OCI-LY7 (cell line): Measurements from ENCODE around the gene SYS1. TPM values are rescaled to one million over a fixed set of nuclear protein-coding genes. Genes with fewer than 3 reads are reported as not detected.
A peak's percentile ranks its signal among the peaks of the same experiment; 100 is the strongest.

Source experiments
- BruUV-seq: library from RNA; stranded (reverse); fragments of 400-500 nt; replicated peaks from 2 replicates; lab custom pipeline; 2021; lab: Mats Ljungman, UMichigan
- CTCF ChIA-PET: fragments of 300-600 bp; sonication (Branson Sonifier 250); formaldehyde crosslinking; loops from one replicate; lab custom pipeline; 2022; ENCODE audit warnings: antibody characterized with exemption; ENCODE audit not compliant: unreplicated experiment; lab: Charles Lee
- POLR2A ChIA-PET: fragments of 300-600 bp; sonication (Branson Sonifier 250); formaldehyde crosslinking; loops from one replicate; lab custom pipeline; 2022; ENCODE audit warnings: antibody characterized with exemption; lab: Charles Lee
- DNase-seq: peaks from one replicate; pipeline ENCODE4 v3.0.0-alpha.2; 2015; ENCODE audit warnings: low spot score
- H2AFZ ChIP-seq: fragments of 200-600 bp; sonication (generic), shearing (Covaris generic); 2 replicates; pipeline ENCODE4 v1.6.1; 2014; ENCODE audit warnings: mild to moderate bottlenecking, antibody characterized with exemption, low read length, moderate library complexity
- H3K27ac ChIP-seq: fragments of 200-600 bp; sonication (generic); 2 replicates; pipeline ENCODE4 v1.5.1; 2014; ENCODE audit warnings: mixed run types, low read depth, mild to moderate bottlenecking, moderate library complexity, low read length, inconsistent platforms; ENCODE audit not compliant: poor library complexity, severe bottlenecking
- H3K36me3 ChIP-seq: fragments of 200-600 bp; sonication (generic); 2 replicates; pipeline ENCODE4 v1.6.1; 2014; ENCODE audit warnings: mild to moderate bottlenecking, antibody characterized with exemption, low read length, moderate library complexity, mixed read lengths; ENCODE audit not compliant: insufficient read depth
- H3K4me1 ChIP-seq: fragments of 200-600 bp; sonication (generic); 2 replicates; pipeline ENCODE4 v1.5.1; 2014; ENCODE audit warnings: mild to moderate bottlenecking, low read length; ENCODE audit not compliant: insufficient read depth, poor library complexity, severe bottlenecking
- H3K4me2 ChIP-seq: fragments of 200-600 bp; sonication (generic); 2 replicates; pipeline ENCODE4 v1.6.1; 2014; ENCODE audit warnings: mild to moderate bottlenecking, low read length
- H3K4me3 ChIP-seq: fragments of 200-600 bp; sonication (generic); 2 replicates; pipeline ENCODE4 v1.5.1; 2014; ENCODE audit warnings: mild to moderate bottlenecking, low read depth, low read length; ENCODE audit not compliant: poor library complexity, severe bottlenecking
- H3K79me2 ChIP-seq: fragments of 200-600 bp; sonication (generic); 2 replicates; pipeline ENCODE4 v1.6.1; 2016; ENCODE audit warnings: low read depth, mild to moderate bottlenecking, low read length, moderate library complexity, mixed read lengths; ENCODE audit not compliant: insufficient read depth
- H3K9me2 ChIP-seq: fragments of 200-600 bp; sonication (generic); 2 replicates; pipeline ENCODE4 v1.6.1; 2016; ENCODE audit warnings: mild to moderate bottlenecking, low read length, mixed read lengths; ENCODE audit not compliant: insufficient read depth
- H3K9me3 ChIP-seq: fragments of 200-600 bp; sonication (generic); 2 replicates; pipeline ENCODE4 v1.6.1; 2014; ENCODE audit warnings: mild to moderate bottlenecking, mixed run types, low read length, mixed read lengths
- H4K20me1 ChIP-seq: fragments of 200-600 bp; sonication (generic); 2 replicates; pipeline ENCODE4 v1.6.1; 2014; ENCODE audit warnings: mild to moderate bottlenecking, antibody characterized with exemption, low read length, moderate library complexity, mixed read lengths; ENCODE audit not compliant: insufficient read depth
- CTCF ChIP-seq: fragments of 200-600 bp; sonication (generic); conservative IDR thresholded peaks from 2 replicates; pipeline ENCODE4 v1.5.1; 2014; ENCODE audit warnings: mild to moderate bottlenecking, antibody characterized with exemption, low read length, moderate library complexity, mixed read lengths
- EZH2phosphoT487 ChIP-seq: fragments of 200-600 bp; sonication (generic); IDR thresholded peaks from 2 replicates; pipeline ENCODE4 v1.6.1; 2018; ENCODE audit warnings: low read depth, borderline replicate concordance, mild to moderate bottlenecking, mixed run types, antibody characterized with exemption, low read length, moderate library complexity, mixed read lengths
- intact Hi-C: fragments of 100-400 bp; cut with micrococcal nuclease; formaldehyde crosslinking; loops from one replicate; pipeline ENCODE4 v1.10.0; 2022; ENCODE audit not compliant: unreplicated experiment
- total RNA-seq, 2 experiments: library from RNA; depleted of rRNA in 1 of 2; stranded (reverse); fragments of >200 nt in 1 of 2; shearing (Covaris generic) in 1 of 2; gene quantifications; 2 replicates each; pipeline ENCODE4 v1.2.3, GENCODE V29; 2014 to 2022

SYS1 gene
- total RNA-seq, 2 experiments from 2014 or later, result 9.6 to 37.6 TPM

- H2AFZ ChIP-seq, result peak overlapping the region; percentile 61; the same call in 1 of the 2 replicates
Measured at GRCh38 chr20:45363611-45364492, 896 bp downstream of the SYS1 start.

GRCh38 chr20:45365444-45365970 is 2.6 kb downstream of the SYS1 start:
- Histone ChIP-seq H2AFZ (no peak overlapping the region), H3K9me3 (no peaks in the 10 kb centered on the region), H4K20me1 (peaks cover 9% of the 10 kb centered on the region; the same call in 1 of the 2 replicates), H3K79me2 (peaks cover 8% of the 10 kb centered on the region; the same call in 1 of the 2 replicates), H3K9me2 (no peaks in the 10 kb centered on the region), H3K4me2 (peak overlapping the region; percentile 51), H3K4me1 (peaks cover 67% of the 10 kb centered on the region), H3K4me3 (no peak overlapping the region), H3K36me3 (peaks cover 35% of the 10 kb centered on the region), H3K27ac (no peak overlapping the region)
- intact Hi-C loops, result loop anchor here (5.0 kb wide), 1 partner anchor 607 kb away; the partner anchor contains the start of gene ZNF335
- ChIA-PET CTCF (no interaction called here), POLR2A (no interaction called here)
- no TSS peak for BruUV-seq
- DNase-seq, result no peak
- no peak for TF ChIP-seq CTCF

More at GRCh38 chr20:45363611-45364492, 896 bp downstream of the SYS1 start:
- H3K79me2 ChIP-seq, result peaks cover 8% of the 10 kb centered on the region; the same call in 1 of the 2 replicates
- H3K4me3 ChIP-seq, result peak overlapping the region; percentile 76
- intact Hi-C loops, result loop anchor here (1.0 to 5.0 kb wide), 3 partner anchors 53 to 408 kb away; no protein-coding TSS in a partner anchor
- DNase-seq, result peak; percentile 42
- peak overlapping the region; percentile 54 for H3K27ac ChIP-seq
- H3K9me3 ChIP-seq, result no peaks in the 10 kb centered on the region
- peaks cover 50% of the 10 kb centered on the region for H3K4me1 ChIP-seq
- peak overlapping the region; percentile 77 for H3K4me2 ChIP-seq
- H3K9me2 ChIP-seq, result no peaks in the 10 kb centered on the region
- H4K20me1 ChIP-seq, result peaks cover 9% of the 10 kb centered on the region; the same call in 1 of the 2 replicates
- TSS peak; percentile 46 for BruUV-seq
- ChIA-PET CTCF (interaction anchor here (0.6 to 1.6 kb wide), 4 partner anchors 10 to 73 kb away, joined by 3 to 14 read pairs (median 3); no protein-coding TSS in a partner anchor), POLR2A (interaction anchor here (1.0 to 1.5 kb wide), 2 partner anchors 52 kb away, joined by 3 to 6 read pairs; partner anchors contain the start of gene PIGT)
- H3K36me3 ChIP-seq, result peaks cover 31% of the 10 kb centered on the region
- TF ChIP-seq CTCF, result no peak
- TF ChIP-seq EZH2phosphoT487, result no peak
